ENCODE measurements around the gene IER5. TPM values are rescaled to one million over a fixed set of nuclear protein-coding genes. Genes with fewer than 3 reads are reported as not detected.

IER5 gene
- total RNA-seq, 1 experiment from 2014 or later: 30.5 TPM

GRCh38 chr1:181101581-181102226 is 13.2 kb downstream of the IER5 start:
- H3K4me2 ChIP-seq (ENCODE audit: low read length): peak overlapping the region; percentile 92
- H3K9me3 ChIP-seq (ENCODE audit: control insufficient read depth in 1 of 2, insufficient read depth in 1 of 2, low read depth in 1 of 2, low read length in 2 of 2): no peaks in the 10 kb centered on the region
- peak overlapping the region; percentile 12 to 46; a peak in 2 of 4 replicates for H3K4me3 ChIP-seq (replicated peaks in 1 of 2; ENCODE audit: low read depth in 1 of 2, low read length in 2 of 2)
- peak overlapping the region; percentile 37 for H3K9ac ChIP-seq (ENCODE audit: low read length)
- ChIA-PET POLR2A (interaction anchor here (2.1 kb wide), 1 partner anchor 10 kb away, joined by 8 read pairs; no protein-coding TSS in a partner anchor), CTCF (no interaction called here), RAD21 (ENCODE audit: low non-redundant PET in 1 of 2, low total read pairs in 2 of 2, uncharacterized antibody in 2 of 2, unreplicated experiment in 2 of 2) (no interaction called here)
- H3K36me3 ChIP-seq (ENCODE audit: control insufficient read depth in 1 of 2, insufficient read depth in 2 of 2, low read length in 2 of 2): no peaks in the 10 kb centered on the region
- peaks cover 69 to 76% of the 10 kb centered on the region in 2 experiments for H3K4me1 ChIP-seq (ENCODE audit: control insufficient read depth in 1 of 2, insufficient read depth in 2 of 2, low read length in 2 of 2)
- no peaks in the 10 kb centered on the region for H3K27me3 ChIP-seq (ENCODE audit: insufficient read depth, low read length)
- BruUV-seq (replicated peaks): no TSS peak
- TF ChIP-seq ELF1 (IDR thresholded peaks at IDR 0.05; ENCODE audit: borderline replicate concordance, low read depth): no peak; the same call in 1 of the 2 replicates
- TF ChIP-seq FOSL1 (IDR thresholded peaks at IDR 0.05; ENCODE audit: low read depth): peak; percentile 31
- peak; percentile 41; the same call in 1 of the 2 replicates for TF ChIP-seq JUND (IDR thresholded peaks at IDR 0.05)
- no peak for TF ChIP-seq CBX3 (IDR thresholded peaks at IDR 0.05; ENCODE audit: low read depth)
- TF ChIP-seq ZNF274 (IDR thresholded peaks at IDR 0.05; ENCODE audit: low read depth, low read length): no peak
- TF ChIP-seq RAD21 (IDR thresholded peaks at IDR 0.05; ENCODE audit: low read depth): no peak
- no peak for TF ChIP-seq CEBPB (IDR thresholded peaks at IDR 0.05; ENCODE audit: low read depth)
- peak; percentile 13; the same call in 1 of the 2 replicates for TF ChIP-seq SP1 (IDR thresholded peaks at IDR 0.05; ENCODE audit: low read depth)
- no peak for TF ChIP-seq SIN3A (IDR thresholded peaks at IDR 0.05; ENCODE audit: low read depth)
- no peak for TF ChIP-seq REST (IDR thresholded peaks at IDR 0.05; ENCODE audit: low read depth)
- no peak for TF ChIP-seq ATF3 (IDR thresholded peaks at IDR 0.05)
- peak; percentile 39 for TF ChIP-seq ZBTB33 (IDR thresholded peaks at IDR 0.05; ENCODE audit: extremely low read depth, insufficient replicate concordance, low read length)
- no peak for TF ChIP-seq TCF7L2 (IDR thresholded peaks at IDR 0.05; ENCODE audit: borderline replicate concordance, extremely low read depth, insufficient read depth, insufficient read length)
- no peaks in the 10 kb centered on the region for H3K79me2 ChIP-seq (ENCODE audit: insufficient read depth, low read length)
- peak overlapping the region; percentile 65 for H3K27ac ChIP-seq (ENCODE audit: low read depth, low read length)
- ATAC-seq (no peak), DNase-seq (ENCODE audit: low read depth, low spot score) (no peak)
- peak overlapping the region; percentile 69 for H2AFZ ChIP-seq (ENCODE audit: low read depth, low read length, poor library complexity, severe bottlenecking)
- intact Hi-C loops (cut with micrococcal nuclease): no loop called here
- no peaks in the 10 kb centered on the region for H4K20me1 ChIP-seq (ENCODE audit: insufficient read depth)
- H3K9me2 ChIP-seq (ENCODE audit: insufficient read depth): no peaks in the 10 kb centered on the region
